ENCODE measurements around the gene CHP1. TPM values are rescaled to one million over a fixed set of nuclear protein-coding genes. Genes with fewer than 3 reads are reported as not detected.

CHP1 gene
- polyA plus RNA-seq, 2 of the 4 experiments (the other 2 are of a cell fraction): 115 to 138 TPM

DNA sequence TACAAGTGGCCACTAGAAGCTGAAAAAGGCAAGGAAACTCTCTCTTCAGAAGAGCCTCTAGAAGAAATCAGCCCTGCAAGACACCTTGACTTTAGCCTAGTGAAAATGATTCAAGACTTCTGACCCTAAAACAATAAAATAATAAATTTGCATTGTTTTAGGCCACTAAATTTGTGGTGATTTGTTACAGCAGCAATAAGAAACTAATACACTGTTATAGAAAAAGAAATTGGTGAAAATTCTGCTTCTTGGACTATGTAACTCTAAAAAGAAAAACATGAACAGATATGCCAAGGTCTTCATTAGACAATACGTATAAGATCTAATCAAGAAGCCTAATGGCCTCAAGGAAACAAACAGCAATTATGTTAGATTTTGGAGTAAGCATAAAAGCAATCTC, 36.6 kb upstream of the CHP1 start:
- 86% methylated on average over 1 of the region's 1 CpG for WGBS (ENCODE audit: missing lambda C conversion rate)
- CTCF ChIA-PET: interaction anchor here (1.4 to 2.3 kb wide), 2 partner anchors 10 to 252 kb away, joined by 3 to 10 read pairs; no protein-coding TSS in a partner anchor
- H3K4me2 ChIP-seq: no peak overlapping the region

DNA sequence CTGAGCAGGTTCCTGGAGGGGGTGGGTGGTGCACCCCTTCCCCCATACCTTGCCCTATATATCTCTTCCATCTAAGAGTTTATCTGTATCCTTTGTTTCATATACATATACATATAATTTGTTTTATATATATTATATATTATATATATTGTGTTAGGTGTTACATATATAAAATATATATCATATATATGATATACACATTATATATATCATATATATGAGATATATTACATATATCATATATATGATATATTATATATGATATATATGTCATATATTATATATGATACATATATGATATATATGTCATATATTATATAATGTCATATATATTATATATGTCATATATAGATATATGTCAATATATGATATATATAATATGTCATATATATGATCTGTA, 31.6 kb upstream of the CHP1 start:
- ATAC-seq: no peak
- no peak overlapping the region for H3K4me3 ChIP-seq
- H3K27ac ChIP-seq: no peak overlapping the region
- FAIRE-seq: no peak
- POLR2A ChIA-PET: no interaction called here
- no peaks in the 10 kb centered on the region for H3K4me1 ChIP-seq
- CTCF ChIA-PET: interaction anchor here (2.9 kb wide), 1 partner anchor 15 kb away, joined by 8 read pairs; no protein-coding TSS in a partner anchor
- TF ChIP-seq CHD2 (IDR thresholded peaks at IDR 0.05; ENCODE audit: low read length, partially characterized antibody) (no peak), HEYL (CRISPR knock-in tag; IDR thresholded peaks at IDR 0.05) (no peak), KDM1A (IDR thresholded peaks at IDR 0.05; ENCODE audit: low read depth) (no peak), ESRRA (IDR thresholded peaks at IDR 0.05; ENCODE audit: borderline replicate concordance, low read length) (no peak), FOSB (CRISPR knock-in tag; IDR thresholded peaks at IDR 0.05) (no peak), FOXS1 (CRISPR knock-in tag; IDR thresholded peaks at IDR 0.05) (no peak), FOSL2 (IDR thresholded peaks at IDR 0.05) (no peak), FOSL2 (CRISPR knock-in tag; IDR thresholded peaks at IDR 0.05) (no peak), CBX8 (IDR thresholded peaks at IDR 0.05) (no peak), CHD4 (IDR thresholded peaks at IDR 0.05; ENCODE audit: borderline replicate concordance) (no peak), POLR2AphosphoS2 (conservative IDR thresholded peaks at IDR 0.05; ENCODE audit: low read length) (no peak)
- DNase-seq (ENCODE audit: low read depth in 1 of 2, low spot score in 1 of 2): no peak
- no peak overlapping the region for H3K4me2 ChIP-seq
- H3K9me3 ChIP-seq: no peaks in the 10 kb centered on the region

More for the DNA sequence above, 36.6 kb upstream of the CHP1 start:
- H3K9me3 ChIP-seq: no peaks in the 10 kb centered on the region
- POLR2A ChIA-PET: no interaction called here
- DNase-seq (ENCODE audit: low read depth in 1 of 2, low spot score in 1 of 2): no peak
- TF ChIP-seq ZNF302 (CRISPR knock-in tag; IDR thresholded peaks at IDR 0.05): no peak
- TF ChIP-seq TP53 (CRISPR knock-in tag; IDR thresholded peaks at IDR 0.05): no peak
- TF ChIP-seq HDAC2 (IDR thresholded peaks at IDR 0.05): no peak
- no peak for TF ChIP-seq POLR2A (IDR thresholded peaks at IDR 0.05; ENCODE audit: low read length)
- TF ChIP-seq RNF2 (IDR thresholded peaks at IDR 0.05; ENCODE audit: borderline replicate concordance, low read depth): no peak
- TF ChIP-seq MYC (IDR thresholded peaks at IDR 0.05; ENCODE audit: borderline replicate concordance, low read length): no peak
- TF ChIP-seq, protein P1, sequence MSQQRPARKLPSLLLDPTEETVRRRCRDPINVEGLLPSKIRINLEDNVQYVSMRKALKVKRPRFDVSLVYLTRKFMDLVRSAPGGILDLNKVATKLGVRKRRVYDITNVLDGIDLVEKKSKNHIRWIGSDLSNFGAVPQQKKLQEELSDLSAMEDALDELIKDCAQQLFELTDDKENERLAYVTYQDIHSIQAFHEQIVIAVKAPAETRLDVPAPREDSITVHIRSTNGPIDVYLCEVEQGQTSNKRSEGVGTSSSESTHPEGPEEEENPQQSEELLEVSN (IDR thresholded peaks at IDR 0.05; ENCODE audit: borderline replicate concordance, low read depth): no peak
- FAIRE-seq: no peak
- H3K4me3 ChIP-seq: no peak overlapping the region
- H3K27ac ChIP-seq: no peak overlapping the region
- no peaks in the 10 kb centered on the region for H3K4me1 ChIP-seq
- ATAC-seq: no peak

DNA sequence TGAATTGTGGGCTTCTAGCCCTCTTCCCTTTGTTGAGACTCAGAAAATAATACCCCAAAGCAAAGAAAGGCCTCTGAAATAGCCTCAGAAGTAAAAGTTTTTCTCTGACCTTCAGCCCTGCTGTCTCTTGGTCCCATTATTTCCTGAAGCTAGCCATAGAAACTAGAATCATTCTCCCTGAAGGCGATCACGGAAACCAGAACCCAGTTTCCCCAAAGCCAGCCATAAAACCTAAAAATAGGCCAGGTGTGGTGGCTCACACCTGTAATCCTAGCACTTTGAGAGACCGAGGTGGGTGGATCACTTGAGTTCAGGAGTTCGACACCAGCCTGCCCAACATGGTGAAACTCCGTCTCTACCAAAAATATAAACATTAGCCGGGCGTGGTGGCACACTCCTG, 27.7 kb upstream of the CHP1 start:
- no peak overlapping the region for H3K27ac ChIP-seq
- H3K4me3 ChIP-seq: no peak overlapping the region
- no peak for FAIRE-seq
- no peaks in the 10 kb centered on the region for H3K9me3 ChIP-seq
- 86% methylated on average over 5 of the region's 7 CpGs for WGBS (ENCODE audit: missing lambda C conversion rate)
- ChIA-PET CTCF (interaction anchor here (2.1 kb wide), 1 partner anchor 18 kb away, joined by 11 read pairs; no protein-coding TSS in a partner anchor), POLR2A (no interaction called here)
- DNase-seq (ENCODE audit: low read depth in 1 of 2, low spot score in 1 of 2): no peak
- no peak for ATAC-seq
- H3K4me2 ChIP-seq: no peak overlapping the region
- no peaks in the 10 kb centered on the region for H3K4me1 ChIP-seq
- TF ChIP-seq POLR2A (IDR thresholded peaks at IDR 0.05; ENCODE audit: low read length) (no peak), TP53 (CRISPR knock-in tag; IDR thresholded peaks at IDR 0.05) (no peak), EP300 (IDR thresholded peaks at IDR 0.05) (no peak), HEYL (CRISPR knock-in tag; IDR thresholded peaks at IDR 0.05) (no peak), HOXB5 (CRISPR knock-in tag; IDR thresholded peaks at IDR 0.05) (no peak)

DNA sequence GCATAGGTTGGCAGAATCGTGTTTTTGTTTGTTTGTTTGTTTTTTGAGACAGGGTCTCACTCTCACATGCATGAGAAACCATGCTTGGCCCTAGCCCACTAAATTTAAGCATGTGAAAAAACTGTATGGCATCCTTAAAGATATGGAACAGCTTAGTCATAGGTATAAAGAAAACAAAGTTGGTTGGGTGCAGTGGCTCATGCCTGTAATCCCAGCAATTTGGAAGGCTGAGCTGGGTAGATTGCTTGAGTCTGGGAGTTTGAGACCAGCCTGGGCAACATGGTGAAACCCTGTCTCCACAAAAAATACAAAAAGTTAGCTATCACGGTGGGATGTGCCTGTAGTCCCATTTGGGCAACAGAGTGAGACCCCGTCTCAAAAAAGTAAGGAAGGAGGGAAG, 25.8 kb upstream of the CHP1 start:
- Histone ChIP-seq H3K4me1 (no peaks in the 10 kb centered on the region), H3K9me3 (no peaks in the 10 kb centered on the region), H3K27ac (no peak overlapping the region), H3K4me2 (no peak overlapping the region), H3K4me3 (no peak overlapping the region)
- 73% methylated on average over 3 of the region's 3 CpGs for WGBS (ENCODE audit: missing lambda C conversion rate)
- FAIRE-seq (no peak), DNase-seq (ENCODE audit: low read depth in 1 of 2, low spot score in 1 of 2) (no peak), ATAC-seq (no peak)
- POLR2A ChIA-PET: no interaction called here
- CTCF ChIA-PET: interaction anchor here (1.1 kb wide), 1 partner anchor 127 kb away, joined by 4 read pairs; the partner anchor contains the start of genes NUSAP1 and OIP5
- TF ChIP-seq RAD21 (conservative IDR thresholded peaks at IDR 0.05 in 1 of 2, IDR thresholded peaks at IDR 0.05 in 1 of 2) (no peak), ESRRA (IDR thresholded peaks at IDR 0.05; ENCODE audit: borderline replicate concordance, low read length) (no peak), SMC3 (IDR thresholded peaks at IDR 0.05) (no peak), ZNF302 (CRISPR knock-in tag; IDR thresholded peaks at IDR 0.05) (no peak), GATA3 (IDR thresholded peaks at IDR 0.05; ENCODE audit: borderline replicate concordance) (no peak), KDM5A (IDR thresholded peaks at IDR 0.05) (no peak), BHLHE40 (IDR thresholded peaks at IDR 0.05; ENCODE audit: low read depth, low read length) (no peak)
- TF ChIP-seq, protein P2, sequence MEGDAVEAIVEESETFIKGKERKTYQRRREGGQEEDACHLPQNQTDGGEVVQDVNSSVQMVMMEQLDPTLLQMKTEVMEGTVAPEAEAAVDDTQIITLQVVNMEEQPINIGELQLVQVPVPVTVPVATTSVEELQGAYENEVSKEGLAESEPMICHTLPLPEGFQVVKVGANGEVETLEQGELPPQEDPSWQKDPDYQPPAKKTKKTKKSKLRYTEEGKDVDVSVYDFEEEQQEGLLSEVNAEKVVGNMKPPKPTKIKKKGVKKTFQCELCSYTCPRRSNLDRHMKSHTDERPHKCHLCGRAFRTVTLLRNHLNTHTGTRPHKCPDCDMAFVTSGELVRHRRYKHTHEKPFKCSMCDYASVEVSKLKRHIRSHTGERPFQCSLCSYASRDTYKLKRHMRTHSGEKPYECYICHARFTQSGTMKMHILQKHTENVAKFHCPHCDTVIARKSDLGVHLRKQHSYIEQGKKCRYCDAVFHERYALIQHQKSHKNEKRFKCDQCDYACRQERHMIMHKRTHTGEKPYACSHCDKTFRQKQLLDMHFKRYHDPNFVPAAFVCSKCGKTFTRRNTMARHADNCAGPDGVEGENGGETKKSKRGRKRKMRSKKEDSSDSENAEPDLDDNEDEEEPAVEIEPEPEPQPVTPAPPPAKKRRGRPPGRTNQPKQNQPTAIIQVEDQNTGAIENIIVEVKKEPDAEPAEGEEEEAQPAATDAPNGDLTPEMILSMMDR (IDR thresholded peaks at IDR 0.05): no peak
- TF ChIP-seq, protein P3, sequence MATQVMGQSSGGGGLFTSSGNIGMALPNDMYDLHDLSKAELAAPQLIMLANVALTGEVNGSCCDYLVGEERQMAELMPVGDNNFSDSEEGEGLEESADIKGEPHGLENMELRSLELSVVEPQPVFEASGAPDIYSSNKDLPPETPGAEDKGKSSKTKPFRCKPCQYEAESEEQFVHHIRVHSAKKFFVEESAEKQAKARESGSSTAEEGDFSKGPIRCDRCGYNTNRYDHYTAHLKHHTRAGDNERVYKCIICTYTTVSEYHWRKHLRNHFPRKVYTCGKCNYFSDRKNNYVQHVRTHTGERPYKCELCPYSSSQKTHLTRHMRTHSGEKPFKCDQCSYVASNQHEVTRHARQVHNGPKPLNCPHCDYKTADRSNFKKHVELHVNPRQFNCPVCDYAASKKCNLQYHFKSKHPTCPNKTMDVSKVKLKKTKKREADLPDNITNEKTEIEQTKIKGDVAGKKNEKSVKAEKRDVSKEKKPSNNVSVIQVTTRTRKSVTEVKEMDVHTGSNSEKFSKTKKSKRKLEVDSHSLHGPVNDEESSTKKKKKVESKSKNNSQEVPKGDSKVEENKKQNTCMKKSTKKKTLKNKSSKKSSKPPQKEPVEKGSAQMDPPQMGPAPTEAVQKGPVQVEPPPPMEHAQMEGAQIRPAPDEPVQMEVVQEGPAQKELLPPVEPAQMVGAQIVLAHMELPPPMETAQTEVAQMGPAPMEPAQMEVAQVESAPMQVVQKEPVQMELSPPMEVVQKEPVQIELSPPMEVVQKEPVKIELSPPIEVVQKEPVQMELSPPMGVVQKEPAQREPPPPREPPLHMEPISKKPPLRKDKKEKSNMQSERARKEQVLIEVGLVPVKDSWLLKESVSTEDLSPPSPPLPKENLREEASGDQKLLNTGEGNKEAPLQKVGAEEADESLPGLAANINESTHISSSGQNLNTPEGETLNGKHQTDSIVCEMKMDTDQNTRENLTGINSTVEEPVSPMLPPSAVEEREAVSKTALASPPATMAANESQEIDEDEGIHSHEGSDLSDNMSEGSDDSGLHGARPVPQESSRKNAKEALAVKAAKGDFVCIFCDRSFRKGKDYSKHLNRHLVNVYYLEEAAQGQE (IDR thresholded peaks at IDR 0.05): no peak
